HL-60 (cell line): Measurements from ENCODE around the gene SLC8A2.

ENCODE experiments used
- DNase-seq, 2 experiments: peaks; one replicate each; pipeline ENCODE4 v3.0.0-alpha.2; 2010 to 2020; ENCODE audit warnings: low read depth in 1 of 2, low spot score in 1 of 2
- H3K27ac ChIP-seq: fragments of 250-450 bp; sonication (Bioruptor Pico); replicated peaks from 2 replicates; pipeline ENCODE4 v1.5.1; 2020; ENCODE audit warnings: mild to moderate bottlenecking, moderate library complexity
- H3K27me3 ChIP-seq: fragments of 250-450 bp; sonication (Bioruptor Pico); 2 replicates; pipeline ENCODE4 v1.5.1; 2021; ENCODE audit warnings: mild to moderate bottlenecking, moderate library complexity; ENCODE audit not compliant: insufficient read depth, poor library complexity, severe bottlenecking
- H3K4me3 ChIP-seq: replicated peaks from 2 replicates; pipeline ENCODE4 v1.5.1; 2011; ENCODE audit warnings: mild to moderate bottlenecking, control low read depth, low read length; ENCODE audit not compliant: insufficient read depth
- CTCF ChIP-seq: IDR thresholded peaks from one replicate; pipeline ENCODE4 v1.5.1; 2011; ENCODE audit warnings: low read length, control low read depth, inconsistent platforms; ENCODE audit not compliant: insufficient read depth
- GABPA ChIP-seq: IDR thresholded peaks from 2 replicates; pipeline ENCODE4 v1.6.1; 2012; ENCODE audit warnings: low read depth
- POLR2AphosphoS5 ChIP-seq: IDR thresholded peaks from 2 replicates; pipeline ENCODE4 v1.6.1; 2012; ENCODE audit warnings: low read depth
- REST ChIP-seq: IDR thresholded peaks from 2 replicates; pipeline ENCODE4 v1.6.1; 2012; ENCODE audit warnings: low read depth; ENCODE audit not compliant: insufficient replicate concordance
- SPI1 ChIP-seq: IDR thresholded peaks from 2 replicates; pipeline ENCODE4 v1.6.1; 2012; ENCODE audit warnings: low read depth, mild to moderate bottlenecking, borderline replicate concordance

The SLC8A2 gene

GRCh38 chr19:47505506-47505905 lies 33.8 kb upstream of the SLC8A2 start:
- no peak overlapping the region for H3K27ac ChIP-seq
- H3K27me3 ChIP-seq = no peaks in the 10 kb centered on the region
- DNase-seq = no peak
- H3K4me3 ChIP-seq = no peak overlapping the region
- TF ChIP-seq REST (no peak), SPI1 (no peak), GABPA (no peak), CTCF (no peak), POLR2AphosphoS5 (no peak)

- Histone ChIP-seq H3K4me3 (no peak overlapping the region), H3K27me3 (no peaks in the 10 kb centered on the region), H3K27ac (no peak overlapping the region)
- no peak for TF ChIP-seq REST
- TF ChIP-seq GABPA = no peak
- no peak for TF ChIP-seq SPI1
- TF ChIP-seq CTCF = no peak
- DNase-seq = no peak
Observed at GRCh38 chr19:47503826-47504150, 32.1 kb upstream of the SLC8A2 start.

- TF ChIP-seq SPI1 (no peak), CTCF (no peak), POLR2AphosphoS5 (no peak), REST (no peak), GABPA (no peak)
- no peak for DNase-seq
- Histone ChIP-seq H3K4me3 (no peak overlapping the region), H3K27me3 (no peaks in the 10 kb centered on the region), H3K27ac (no peak overlapping the region)
Observed at GRCh38 chr19:47503130-47503825, 31.6 kb upstream of the SLC8A2 start.
